IMR-90 (cell line): ENCODE data around the gene SCIN. TPM values are rescaled to one million over a fixed set of nuclear protein-coding genes. Genes with fewer than 3 reads are reported as not detected.

Experiments
- ATAC-seq: fragments of 200-7000 bp; cut with Tn5 transposase; 2 replicates; pipeline ENCODE4 v1.9.1; 2020; ENCODE audit warnings: low read depth, mild to moderate bottlenecking, moderate library complexity
- BruUV-seq: library from RNA; stranded (reverse); fragments of 400-500 nt; replicated peaks from 2 replicates; lab custom pipeline; 2021; lab: Mats Ljungman, UMichigan
- CTCF ChIA-PET: fragments of 300-600 bp; formaldehyde crosslinking; extraction: SDS; loops from one replicate; lab custom pipeline; 2021; ENCODE audit warnings: antibody characterized with exemption; lab: Yijun Ruan, JAX
- POLR2A ChIA-PET: fragments of 300-600 bp; sonication (Branson Sonifier 250); formaldehyde crosslinking; loops from one replicate; lab custom pipeline; 2022; ENCODE audit warnings: antibody characterized with exemption; ENCODE audit not compliant: unreplicated experiment; lab: Charles Lee
- DNase-seq: peaks from one replicate; pipeline ENCODE4 v3.0.0; 2013
- H2AFZ ChIP-seq: replicated peaks from 2 replicates; pipeline ENCODE3; 2013; ENCODE audit warnings: low read length, mild to moderate bottlenecking; ENCODE audit not compliant: poor library complexity
- H2AK5ac ChIP-seq: 2 replicates; pipeline ENCODE4 v1.6.1; 2013; ENCODE audit warnings: low read depth, low read length, inconsistent platforms
- H2AK9ac ChIP-seq: replicated peaks from 2 replicates; pipeline ENCODE3; 2013; ENCODE audit warnings: mild to moderate bottlenecking, low read depth, low read length, moderate library complexity; ENCODE audit not compliant: poor library complexity
- H2BK120ac ChIP-seq: 2 replicates; pipeline ENCODE4 v1.6.1; 2013; ENCODE audit warnings: low read depth, low read length, inconsistent platforms
- H2BK15ac ChIP-seq: 3 replicates; pipeline ENCODE4 v1.6.1; 2013; ENCODE audit warnings: low read depth, low read length, inconsistent platforms
- H2BK20ac ChIP-seq: 2 replicates; pipeline ENCODE4 v1.6.1; 2013; ENCODE audit warnings: low read depth, mild to moderate bottlenecking, inconsistent platforms, low read length, moderate library complexity
- H2BK5ac ChIP-seq: 2 replicates; pipeline ENCODE4 v1.6.1; 2013; ENCODE audit warnings: mild to moderate bottlenecking, low read depth, low read length, inconsistent platforms; ENCODE audit not compliant: poor library complexity, severe bottlenecking
- H3K14ac ChIP-seq: replicated peaks from 2 replicates; pipeline ENCODE4 v1.6.1; 2013; ENCODE audit warnings: low read depth, low read length, inconsistent platforms
- H3K18ac ChIP-seq: 2 replicates; pipeline ENCODE4 v1.6.1; 2013; ENCODE audit warnings: low read depth, low read length, control low read depth
- H3K23ac ChIP-seq: 2 replicates; pipeline ENCODE4 v1.6.1; 2013; ENCODE audit warnings: low read depth, low read length, inconsistent platforms
- H3K27ac ChIP-seq: 2 replicates; pipeline ENCODE4 v1.5.1; 2013; ENCODE audit warnings: mild to moderate bottlenecking, control low read depth, low read length; ENCODE audit not compliant: insufficient read depth
- H3K27me3 ChIP-seq: 2 replicates; pipeline ENCODE4 v1.6.1; 2013; ENCODE audit warnings: low read length; ENCODE audit not compliant: control insufficient read depth, insufficient read depth
- H3K36me3 ChIP-seq: 2 replicates; pipeline ENCODE4 v1.6.1; 2013; ENCODE audit warnings: low read length, mixed read lengths; ENCODE audit not compliant: control insufficient read depth, insufficient read depth
- H3K4ac ChIP-seq: 2 replicates; pipeline ENCODE4 v1.6.1; 2013; ENCODE audit warnings: low read depth, low read length, inconsistent platforms
- H3K4me1 ChIP-seq: 2 replicates; pipeline ENCODE4 v1.6.1; 2013; ENCODE audit warnings: low read length, mixed read lengths; ENCODE audit not compliant: control insufficient read depth, insufficient read depth
- H3K4me2 ChIP-seq: 2 replicates; pipeline ENCODE4 v1.6.1; 2013; ENCODE audit warnings: low read depth, mild to moderate bottlenecking, control low read depth, low read length, moderate library complexity
- H3K4me3 ChIP-seq: 2 replicates; pipeline ENCODE4 v1.5.1; 2013; ENCODE audit warnings: low read depth, mild to moderate bottlenecking, control low read depth, low read length, moderate library complexity; ENCODE audit not compliant: insufficient read depth
- H3K56ac ChIP-seq: 2 replicates; pipeline ENCODE4 v1.6.1; 2013; ENCODE audit warnings: low read length, inconsistent platforms; ENCODE audit not compliant: insufficient read depth; ENCODE audit errors: extremely low read depth
- H3K79me1 ChIP-seq, 2 experiments: 2 replicates each; pipeline ENCODE4 v1.6.1; 2013; ENCODE audit warnings: low read length in 2 of 2, inconsistent platforms in 1 of 2, low read depth in 1 of 2
- H3K9ac ChIP-seq: 2 replicates; pipeline ENCODE4 v1.6.1; 2013; ENCODE audit warnings: low read depth, low read length, control low read depth
- H3K9me1 ChIP-seq: 2 replicates; pipeline ENCODE4 v1.6.1; 2013; ENCODE audit warnings: low read length, inconsistent platforms; ENCODE audit not compliant: insufficient read depth
- H3K9me3 ChIP-seq: 2 replicates; pipeline ENCODE4 v1.6.1; 2013; ENCODE audit warnings: low read length; ENCODE audit not compliant: control insufficient read depth, insufficient read depth
- H4K20me1 ChIP-seq: 2 replicates; pipeline ENCODE4 v1.6.1; 2013; ENCODE audit warnings: low read length, inconsistent platforms; ENCODE audit not compliant: insufficient read depth
- H4K5ac ChIP-seq: 2 replicates; pipeline ENCODE4 v1.6.1; 2013; ENCODE audit warnings: mild to moderate bottlenecking, low read depth, low read length, control low read depth
- H4K8ac ChIP-seq, 2 experiments: 2 replicates each; pipeline ENCODE4 v1.6.1; 2013; ENCODE audit warnings: low read depth in 2 of 2, low read length in 2 of 2, control low read depth in 1 of 2, inconsistent platforms in 1 of 2
- H4K91ac ChIP-seq: 2 replicates; pipeline ENCODE4 v1.6.1; 2013; ENCODE audit warnings: low read depth, low read length, inconsistent platforms; ENCODE audit not compliant: insufficient read depth
- BHLHE40 ChIP-seq: fragments of 150-350 bp; IDR thresholded peaks from 2 replicates; pipeline ENCODE4 v1.6.1; 2016; ENCODE audit warnings: mild to moderate bottlenecking, low read depth, low read length
- CEBPB ChIP-seq: IDR thresholded peaks from 2 replicates; pipeline ENCODE4 v1.6.1; 2012; ENCODE audit warnings: low read depth, low read length, improper control_type of control experiment
- CHD1 ChIP-seq: IDR thresholded peaks from 2 replicates; pipeline ENCODE4 v1.6.1; 2012; ENCODE audit warnings: low read depth, low read length, improper control_type of control experiment
- CTCF ChIP-seq: conservative IDR thresholded peaks from 2 replicates; pipeline ENCODE4 v1.5.1; 2012; ENCODE audit warnings: mild to moderate bottlenecking, low read depth, low read length, improper control_type of control experiment
- ELK1 ChIP-seq: fragments of 150-350 bp; IDR thresholded peaks from 2 replicates; pipeline ENCODE4 v1.6.1; 2016; ENCODE audit warnings: low read depth, mild to moderate bottlenecking, low read length, moderate library complexity, borderline replicate concordance
- FOS ChIP-seq: fragments of 150-350 bp; IDR thresholded peaks from 2 replicates; pipeline ENCODE4 v1.6.1; 2016; ENCODE audit warnings: low read depth, low read length
- MAFK ChIP-seq: IDR thresholded peaks from 2 replicates; pipeline ENCODE4 v1.6.1; 2012; ENCODE audit warnings: low read depth, low read length, improper control_type of control experiment
- MAZ ChIP-seq: IDR thresholded peaks from 2 replicates; pipeline ENCODE4 v1.6.1; 2012; ENCODE audit warnings: low read depth, mild to moderate bottlenecking, low read length, improper control_type of control experiment, moderate library complexity, borderline replicate concordance
- MXI1 ChIP-seq: IDR thresholded peaks from 2 replicates; pipeline ENCODE4 v1.6.1; 2012; ENCODE audit warnings: low read depth, mild to moderate bottlenecking, low read length, moderate library complexity, borderline replicate concordance
- NFE2L2 ChIP-seq: fragments of 150-350 bp; IDR thresholded peaks from 2 replicates; pipeline ENCODE4 v1.6.1; 2016; ENCODE audit warnings: low read depth, mild to moderate bottlenecking, low read length
- POLR2A ChIP-seq: IDR thresholded peaks from 2 replicates; pipeline ENCODE4 v1.6.1; 2012; ENCODE audit warnings: mild to moderate bottlenecking, low read depth, low read length
- RAD21 ChIP-seq: IDR thresholded peaks from 2 replicates; pipeline ENCODE4 v1.6.1; 2012; ENCODE audit warnings: low read length, improper control_type of control experiment
- RCOR1 ChIP-seq: IDR thresholded peaks from 2 replicates; pipeline ENCODE4 v1.6.1; 2012; ENCODE audit warnings: mild to moderate bottlenecking, low read length, improper control_type of control experiment; ENCODE audit not compliant: insufficient replicate concordance
- RFX5 ChIP-seq: IDR thresholded peaks from 2 replicates; pipeline ENCODE4 v1.8.0; 2012; ENCODE audit warnings: low read depth, mild to moderate bottlenecking, low read length, moderate library complexity
- SMC3 ChIP-seq: fragments of 150-350 bp; IDR thresholded peaks from 2 replicates; pipeline ENCODE4 v1.6.1; 2016; ENCODE audit warnings: low read depth, mild to moderate bottlenecking, antibody characterized with exemption, low read length, moderate library complexity
- USF2 ChIP-seq: fragments of 150-350 bp; IDR thresholded peaks from 2 replicates; pipeline ENCODE4 v1.6.1; 2017; ENCODE audit warnings: mild to moderate bottlenecking, antibody characterized with exemption, low read length, low read depth
- WGBS, 2 experiments: methylation state at CpG; one replicate each; pipeline versions ENCODE4 v1.1.5 to v1.1.7; 2013; ENCODE audit warnings: missing lambda C conversion rate in 2 of 2; ENCODE audit not compliant: insufficient read length in 1 of 2; ENCODE audit errors: extremely low coverage in 2 of 2; 5-methylcytosine and 5-hydroxymethylcytosine counted together
- dilution Hi-C: fragments of 300-500 bp; cut with HindIII; formaldehyde crosslinking; loops from one replicate; pipeline ENCODE4 v1.14.3; 2018; ENCODE audit warnings: low sequenced_read_pairs; ENCODE audit not compliant: unreplicated experiment
- in situ Hi-C: fragments of 300-500 bp; cut with MboI; formaldehyde crosslinking; loops from 3 replicates; pipeline ENCODE4 v1.14.3; 2019; ENCODE audit warnings: low sequenced_read_pairs, inconsistent platforms, mixed read lengths
- intact Hi-C: fragments of 100-400 bp; cut with micrococcal nuclease; formaldehyde crosslinking; loops from 2 replicates; pipeline ENCODE4 v1.10.0; 2022
- polyA plus RNA-seq, 3 experiments: library from polyadenylated mRNA; depleted of rRNA; stranded (reverse); fragments of >200 nt; gene quantifications; 2 replicates each; pipeline ENCODE4 v1.2.3, GENCODE V29; 2012; ENCODE audit warnings: low replicate concordance in 1 of 3
- total RNA-seq: library from RNA; depleted of rRNA; stranded (reverse); fragments of >200 nt; gene quantifications from 2 replicates; pipeline ENCODE4 v1.2.3, GENCODE V29; 2012

The SCIN gene
- total and polyA plus RNA-seq, 2 of the 4 experiments (the other 2 are of a cell fraction) = under 0.01 to 0.05 TPM

GRCh38 chr7:12578930-12579640 lies 8.6 kb downstream of the SCIN start:
- Histone ChIP-seq H3K56ac (no peak overlapping the region), H3K9ac (no peak overlapping the region), H3K4me3 (no peak overlapping the region), H3K4ac (no peak overlapping the region), H3K79me1 (no peaks in the 10 kb centered on the region), H2AK5ac (no peak overlapping the region), H3K9me3 (no peaks in the 10 kb centered on the region), H3K23ac (no peak overlapping the region), H3K4me2 (no peak overlapping the region), H2BK5ac (no peak overlapping the region), H4K91ac (no peak overlapping the region), H3K18ac (no peak overlapping the region), H3K27me3 (peaks cover 3% of the 10 kb centered on the region), H4K8ac (no peak overlapping the region), H2BK120ac (no peak overlapping the region), H3K4me1 (no peaks in the 10 kb centered on the region), H3K9me1 (no peaks in the 10 kb centered on the region), H2BK15ac (no peak overlapping the region), H3K36me3 (no peaks in the 10 kb centered on the region), H4K20me1 (no peaks in the 10 kb centered on the region), H2BK20ac (no peak overlapping the region), H4K5ac (no peak overlapping the region), H2AK9ac (no peak overlapping the region), H2AFZ (no peak overlapping the region), H3K27ac (no peak overlapping the region), H3K14ac (no peak overlapping the region)
- DNase-seq (no peak), ATAC-seq (no peak)
- in situ Hi-C loops = no loop called here
- CTCF ChIA-PET = no interaction called here
- TF ChIP-seq USF2 (no peak), POLR2A (no peak), FOS (no peak), SMC3 (no peak), ELK1 (no peak), MAFK (no peak), RFX5 (no peak), CHD1 (no peak), CEBPB (no peak), MAZ (no peak), CTCF (no peak), MXI1 (no peak), RCOR1 (no peak), BHLHE40 (no peak), RAD21 (no peak), NFE2L2 (no peak)
- POLR2A ChIA-PET = no interaction called here
- BruUV-seq = no TSS peak
- no CpG with 5 or more reads among the region's 8 CpGs for WGBS, 2 experiments
- dilution Hi-C loops = no loop called here
- intact Hi-C loops = no loop called here
